Measurements from ENCODE around the gene YIF1B. TPM values are rescaled to one million over a fixed set of nuclear protein-coding genes. Genes with fewer than 3 reads are reported as not detected.

YIF1B gene
- total RNA-seq, 4 donors from 2014 or later: 14.2 to 36.4 (median 26.1) TPM

GRCh38 chr19:38336638-38337359, 21.1 kb upstream of the YIF1B start:
- WGBS: 4% methylated on average over 41 of the region's 41 CpGs
- DNase-seq (ENCODE audit: low spot score in 2 of 2): peak; percentile 97 to 98
- Histone ChIP-seq H3K27ac (peak overlapping the region; percentile 96), H3K9me3 (no peaks in the 10 kb centered on the region), H3K4me1 (peaks cover 29% of the 10 kb centered on the region), H3K27me3 (no peaks in the 10 kb centered on the region), H3K4me3 (peak overlapping the region; percentile 76), H3K36me3 (peaks cover 3% of the 10 kb centered on the region)
- TF ChIP-seq POLR2A (IDR thresholded peaks at IDR 0.05): no peak
- no peak for TF ChIP-seq POLR2AphosphoS5 (IDR thresholded peaks at IDR 0.05)
- TF ChIP-seq CTCF (IDR thresholded peaks at IDR 0.05): no peak
- TF ChIP-seq EP300 (IDR thresholded peaks at IDR 0.05): no peak

GRCh38 chr19:38335949-38336637, 20.3 kb upstream of the YIF1B start:
- under 1% methylated on average over 52 of the region's 52 CpGs for WGBS
- TF ChIP-seq POLR2A (IDR thresholded peaks at IDR 0.05) (peak in 1 of 2 donors; percentile 57), CTCF (IDR thresholded peaks at IDR 0.05) (no peak)
- Histone ChIP-seq H3K27ac (peak overlapping the region; percentile 96), H3K4me1 (peaks cover 29% of the 10 kb centered on the region), H3K4me3 (peak overlapping the region; percentile 76), H3K36me3 (peaks cover 4% of the 10 kb centered on the region), H3K9me3 (no peaks in the 10 kb centered on the region), H3K27me3 (no peaks in the 10 kb centered on the region)
- peak; percentile 97 to 98 for DNase-seq (ENCODE audit: low spot score in 2 of 2)

- DNase-seq (ENCODE audit: low spot score in 2 of 2): no peak
- H3K27me3 ChIP-seq: no peaks in the 10 kb centered on the region
- no peaks in the 10 kb centered on the region for H3K9me3 ChIP-seq
- H3K4me1 ChIP-seq: peaks cover 14% of the 10 kb centered on the region
- 86% methylated on average over 9 of the region's 9 CpGs for WGBS
- H3K27ac ChIP-seq: no peak overlapping the region
- peaks cover 10% of the 10 kb centered on the region for H3K36me3 ChIP-seq
- no peak for TF ChIP-seq POLR2A (IDR thresholded peaks at IDR 0.05)
- H3K4me3 ChIP-seq: no peak overlapping the region
Observed at GRCh38 chr19:38333245-38333644, 17.5 kb upstream of the YIF1B start.

GRCh38 chr19:38331728-38332127, 16.0 kb upstream of the YIF1B start:
- no peak for DNase-seq (ENCODE audit: low spot score in 2 of 2)
- no peak overlapping the region for H3K4me3 ChIP-seq
- 89% methylated on average over 1 of the region's 1 CpG for WGBS

GRCh38 chr19:38329651-38330050, 13.9 kb upstream of the YIF1B start:
- Histone ChIP-seq H3K4me3 (no peak overlapping the region), H3K36me3 (peaks cover 37% of the 10 kb centered on the region)
- TF ChIP-seq POLR2A (IDR thresholded peaks at IDR 0.05) (no peak), EP300 (IDR thresholded peaks at IDR 0.05) (no peak), CTCF (IDR thresholded peaks at IDR 0.05) (no peak), POLR2AphosphoS5 (IDR thresholded peaks at IDR 0.05) (no peak)

More at GRCh38 chr19:38331728-38332127, 16.0 kb upstream of the YIF1B start:
- H3K36me3 ChIP-seq: peaks cover 22% of the 10 kb centered on the region
- H3K9me3 ChIP-seq: no peaks in the 10 kb centered on the region
- peaks cover 5% of the 10 kb centered on the region for H3K4me1 ChIP-seq
- no peaks in the 10 kb centered on the region for H3K27me3 ChIP-seq
- TF ChIP-seq POLR2AphosphoS5 (IDR thresholded peaks at IDR 0.05) (no peak), EP300 (IDR thresholded peaks at IDR 0.05) (no peak), CTCF (IDR thresholded peaks at IDR 0.05) (no peak), POLR2A (IDR thresholded peaks at IDR 0.05) (no peak)
- H3K27ac ChIP-seq: no peak overlapping the region

More at GRCh38 chr19:38329651-38330050, 13.9 kb upstream of the YIF1B start:
- H3K27ac ChIP-seq: no peak overlapping the region
- DNase-seq (ENCODE audit: low spot score in 2 of 2): no peak
- no peaks in the 10 kb centered on the region for H3K27me3 ChIP-seq
- 95% methylated on average over 7 of the region's 7 CpGs for whole genome bisulfite sequencing
- H3K4me1 ChIP-seq: no peaks in the 10 kb centered on the region
- H3K9me3 ChIP-seq: no peaks in the 10 kb centered on the region
